Stimulated activated CD8-positive, alpha-beta memory T cell treated with anti-CD3 and anti-CD28 coated beads, Interleukin-7, amount 100 ng/mL, for 1 hour (primary cell): ENCODE measurements around the gene GABPB2.

ENCODE experiments used
- DNase-seq, 2 donors: peaks; one replicate each; pipeline ENCODE4 v3.0.0-alpha.2; 2020; ENCODE audit warnings: low read depth in 2 of 2

Gene GABPB2

DNA sequence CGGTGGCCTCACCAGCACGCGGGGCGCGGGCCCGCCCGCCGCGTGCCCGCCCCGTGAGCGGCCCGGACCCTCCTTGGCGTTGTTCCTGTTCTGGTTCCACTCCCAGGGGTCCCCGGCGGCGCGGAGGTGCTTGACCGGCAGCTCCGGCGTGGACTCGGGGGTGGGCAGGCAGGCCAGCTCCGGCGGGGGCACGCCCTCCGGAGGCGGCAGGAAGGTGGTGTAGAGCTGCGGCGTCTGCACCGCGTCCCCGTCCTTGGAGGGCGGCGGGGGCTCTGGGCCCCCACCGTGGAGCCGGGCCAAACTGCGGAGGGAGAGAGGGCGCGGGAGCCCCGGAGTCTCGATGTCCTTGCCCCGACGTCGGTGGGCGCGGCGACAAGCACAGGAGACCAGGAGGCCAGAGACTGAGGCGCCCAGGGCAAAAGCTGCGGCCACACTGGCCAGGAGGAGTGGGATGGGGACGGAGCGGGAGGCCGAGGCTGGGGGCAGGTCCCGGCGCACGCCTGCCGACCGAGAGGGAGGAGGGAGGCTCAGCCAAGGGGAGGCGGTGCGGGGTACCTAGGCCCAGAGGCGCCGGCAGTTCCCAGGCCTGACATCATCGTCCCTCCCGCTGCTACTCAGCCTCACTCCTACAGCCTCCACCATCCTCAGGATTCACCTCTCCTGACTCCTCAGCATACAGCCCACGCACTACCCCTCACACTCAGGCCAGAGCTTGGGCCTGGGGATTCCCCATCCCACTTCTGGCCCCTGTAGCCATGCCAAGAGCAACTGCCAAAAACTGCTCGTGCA lies 62.7 kb downstream of the GABPB2 start:
- DNase-seq, result no peak

DNA sequence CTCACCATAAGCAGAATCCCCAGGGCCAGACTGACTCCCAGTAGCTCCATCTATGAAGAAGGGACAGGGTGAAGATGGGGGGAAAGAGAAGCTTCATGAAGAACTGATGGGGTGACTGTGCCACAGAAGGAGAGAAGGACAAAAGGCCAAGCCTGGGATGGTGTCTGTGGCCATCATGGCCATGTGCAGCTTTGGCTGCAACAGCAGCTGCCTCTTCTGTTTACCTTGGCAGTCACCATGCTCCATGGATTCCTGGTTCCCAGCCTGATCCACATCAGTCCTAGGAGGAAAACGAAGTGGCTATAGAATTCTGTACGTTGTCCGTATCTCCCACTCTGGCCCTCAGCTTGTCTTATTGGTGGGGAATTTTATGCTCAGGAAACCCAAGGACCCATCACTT lies 63.8 kb downstream of the GABPB2 start:
- DNase-seq, result no peak

GRCh38 chr1:151134991-151135390 lies 64.4 kb downstream of the GABPB2 start:
- DNase-seq, result no peak

GRCh38 chr1:151135433-151136385 lies 65.1 kb downstream of the GABPB2 start:
- no peak for DNase-seq

DNA sequence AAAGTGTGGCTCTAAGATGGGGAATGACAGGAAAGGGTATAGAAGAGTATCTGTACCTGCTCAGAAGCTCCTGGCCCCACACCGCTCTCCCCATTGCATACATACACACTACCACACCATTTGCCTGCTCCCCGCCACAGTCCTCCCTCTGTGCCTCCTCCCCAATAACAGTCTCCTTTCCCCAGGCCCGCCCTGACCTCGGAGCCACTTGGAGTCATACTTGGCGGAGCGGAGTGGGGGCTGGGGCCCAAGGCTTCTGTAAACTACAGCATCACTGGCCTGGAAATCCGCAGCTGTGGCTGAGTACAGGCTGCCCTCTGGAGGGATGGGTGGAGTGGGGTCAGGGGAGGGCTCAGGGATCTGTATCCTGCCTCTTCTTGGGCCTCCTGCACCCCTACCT lies 67.2 kb downstream of the GABPB2 start:
- no peak for DNase-seq

GRCh38 chr1:151142411-151143056 lies 72.0 kb downstream of the GABPB2 start:
- DNase-seq, result no peak

- no peak for DNase-seq
These were observed 72.5 kb downstream of the GABPB2 start for GRCh38 chr1:151143057-151143435.

GRCh38 chr1:151143986-151144385 lies 73.4 kb downstream of the GABPB2 start:
- DNase-seq, result no peak

DNA sequence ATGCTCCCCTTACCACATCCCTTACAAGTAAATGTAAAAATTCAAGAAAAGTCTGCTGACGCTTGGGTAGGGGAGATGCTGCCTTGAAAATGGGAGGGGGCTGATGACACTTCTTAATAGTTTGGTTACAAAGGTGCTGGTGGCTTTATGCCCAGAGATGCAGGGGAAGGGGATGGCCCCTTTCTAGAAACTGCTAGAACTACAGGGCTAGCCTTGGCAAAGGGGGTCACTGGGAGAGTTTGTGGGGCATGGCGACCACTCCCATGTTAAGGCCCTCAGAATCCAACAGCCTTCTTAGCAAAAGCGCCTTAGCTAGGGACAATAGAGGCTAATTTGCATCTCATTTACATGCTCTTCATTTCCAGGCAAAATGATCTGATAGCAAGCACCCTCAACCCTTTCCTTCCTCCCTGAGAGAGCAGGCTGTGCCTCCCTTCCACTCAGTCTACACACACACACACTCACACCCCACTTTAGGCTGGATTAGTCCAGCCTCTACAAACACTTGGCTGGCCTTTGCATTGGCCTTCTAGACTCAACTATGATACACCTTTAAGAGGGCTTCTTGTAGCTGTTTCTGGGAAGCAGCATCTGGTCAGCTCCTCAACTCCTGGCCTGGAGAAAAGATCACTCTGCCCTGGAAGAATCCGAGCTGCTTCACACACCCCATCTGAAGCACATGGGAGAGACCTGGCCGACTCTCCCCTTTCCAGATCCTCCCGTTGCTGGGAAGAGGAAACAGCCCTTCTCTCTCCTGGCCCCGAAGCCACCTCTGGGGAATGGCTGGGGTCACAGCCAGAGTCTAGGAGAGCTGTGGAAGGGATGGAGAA lies 74.1 kb downstream of the GABPB2 start:
- no peak for DNase-seq

- no peak for DNase-seq
These were observed 74.9 kb downstream of the GABPB2 start for GRCh38 chr1:151145304-151146071.

- no peak for DNase-seq
These were observed 75.5 kb downstream of the GABPB2 start for GRCh38 chr1:151146072-151146411.

- DNase-seq, result peak; percentile 65 to 78
These were observed 76.0 kb downstream of the GABPB2 start, which contains the start of gene SEMA6C for GRCh38 chr1:151146412-151147131. SEMA6C (minus strand) TSS chr1:151146631; CDS start chr1:151142621, 4,010 bp downstream.

DNA sequence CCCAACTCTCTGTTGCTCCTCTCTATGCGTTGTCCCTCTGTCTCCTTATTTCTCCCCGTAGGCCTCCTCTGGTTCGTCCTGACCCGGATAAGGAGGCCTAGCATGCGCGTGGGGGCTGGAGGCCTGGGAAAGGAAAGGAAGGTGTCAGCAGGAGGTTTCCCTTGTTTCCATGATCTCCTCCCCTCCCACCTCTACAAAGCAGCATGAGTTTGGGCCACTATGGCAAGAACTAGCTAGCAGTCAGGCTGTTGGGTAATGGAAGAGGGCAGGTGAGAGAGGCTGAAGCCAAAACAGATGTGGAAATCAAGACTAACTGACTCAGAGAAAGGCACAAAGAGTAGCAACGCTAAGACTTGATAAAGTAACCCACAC lies 76.6 kb downstream of the GABPB2 start:
- DNase-seq, result no peak

GRCh38 chr1:151147665-151148064 lies 77.1 kb downstream of the GABPB2 start:
- DNase-seq, result no peak

DNA sequence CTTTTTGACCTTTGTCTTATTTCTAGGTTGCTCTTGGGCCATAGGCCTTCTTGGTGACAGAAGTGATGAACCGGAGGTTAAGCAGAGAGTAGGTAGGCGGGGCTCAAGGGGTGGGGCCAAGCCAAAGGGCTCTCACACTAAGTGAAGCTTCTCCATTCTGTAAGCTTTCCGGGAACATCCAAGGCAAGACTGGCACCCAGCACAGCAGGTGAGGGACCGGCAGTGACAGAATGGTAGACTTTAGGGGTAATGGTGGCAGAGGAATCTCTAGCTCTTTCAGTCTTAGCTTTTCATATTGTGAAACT lies 85.9 kb downstream of the GABPB2 start, which contains the start of gene TNFAIP8L2:
Gene TNFAIP8L2 (plus strand): TSS at position 135 of the 305 bp plus-strand sequence. CDS start 2,049 bp downstream, outside the sequence.
- peak; percentile 37 to 63 for DNase-seq

DNA sequence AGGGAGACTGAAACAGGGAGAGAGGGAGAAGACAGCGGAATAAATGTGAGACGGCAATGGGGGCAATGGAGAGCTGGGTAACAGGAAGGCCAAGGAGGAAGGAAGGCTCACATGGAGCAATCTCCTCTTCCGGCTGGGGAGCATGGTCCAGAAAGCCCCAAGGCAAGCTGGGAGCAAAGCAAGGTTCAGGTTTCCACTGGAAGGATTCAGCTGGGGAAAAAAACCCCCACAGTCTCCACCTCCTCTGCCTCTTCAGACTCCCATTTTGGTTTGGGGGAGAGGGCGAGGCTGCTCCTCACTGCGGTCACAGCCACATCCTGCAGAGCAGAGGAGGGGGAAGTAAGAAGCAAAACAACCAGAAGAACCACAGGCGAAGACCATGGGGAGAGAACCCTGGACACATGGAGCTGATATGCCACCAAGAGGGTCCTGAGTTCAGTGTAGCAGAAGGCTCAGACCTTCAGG lies 86.5 kb downstream of the GABPB2 start:
- DNase-seq, result peak in 1 of 2 donors; percentile 33

GRCh38 chr1:151158326-151158725 lies 87.8 kb downstream of the GABPB2 start:
- no peak for DNase-seq

GRCh38 chr1:151158751-151159251 lies 88.2 kb downstream of the GABPB2 start:
- no peak for DNase-seq

GRCh38 chr1:151159373-151159772 lies 88.8 kb downstream of the GABPB2 start:
- DNase-seq, result no peak
